NB4 (cell line): Measurements from ENCODE around the gene SNRNP48.

Experiments used
- DNase-seq: peaks from one replicate; pipeline ENCODE4 v3.0.0; 2010; ENCODE audit warnings: low read depth
- H3K4me3 ChIP-seq: one replicate; pipeline ENCODE4 v1.5.1; 2011; ENCODE audit warnings: mild to moderate bottlenecking, low read depth, low read length, moderate library complexity
- MYC ChIP-seq: IDR thresholded peaks from 2 replicates; pipeline ENCODE4 v1.6.1; 2011; ENCODE audit warnings: low read depth, low read length
- POLR2A ChIP-seq: IDR thresholded peaks from 2 replicates; pipeline ENCODE4 v1.6.1; 2011; ENCODE audit warnings: mild to moderate bottlenecking; ENCODE audit not compliant: insufficient read length; ENCODE audit errors: extremely low read depth
- TF ChIP-seq, protein P1 (sequence below): IDR thresholded peaks from 2 replicates; pipeline ENCODE4 v1.6.1; 2011; ENCODE audit warnings: low read depth, low read length
- TF ChIP-seq, protein P2 (sequence below): IDR thresholded peaks from one replicate; pipeline ENCODE4 v1.5.1; 2012; ENCODE audit warnings: low read depth, low read length

The SNRNP48 gene

DNA sequence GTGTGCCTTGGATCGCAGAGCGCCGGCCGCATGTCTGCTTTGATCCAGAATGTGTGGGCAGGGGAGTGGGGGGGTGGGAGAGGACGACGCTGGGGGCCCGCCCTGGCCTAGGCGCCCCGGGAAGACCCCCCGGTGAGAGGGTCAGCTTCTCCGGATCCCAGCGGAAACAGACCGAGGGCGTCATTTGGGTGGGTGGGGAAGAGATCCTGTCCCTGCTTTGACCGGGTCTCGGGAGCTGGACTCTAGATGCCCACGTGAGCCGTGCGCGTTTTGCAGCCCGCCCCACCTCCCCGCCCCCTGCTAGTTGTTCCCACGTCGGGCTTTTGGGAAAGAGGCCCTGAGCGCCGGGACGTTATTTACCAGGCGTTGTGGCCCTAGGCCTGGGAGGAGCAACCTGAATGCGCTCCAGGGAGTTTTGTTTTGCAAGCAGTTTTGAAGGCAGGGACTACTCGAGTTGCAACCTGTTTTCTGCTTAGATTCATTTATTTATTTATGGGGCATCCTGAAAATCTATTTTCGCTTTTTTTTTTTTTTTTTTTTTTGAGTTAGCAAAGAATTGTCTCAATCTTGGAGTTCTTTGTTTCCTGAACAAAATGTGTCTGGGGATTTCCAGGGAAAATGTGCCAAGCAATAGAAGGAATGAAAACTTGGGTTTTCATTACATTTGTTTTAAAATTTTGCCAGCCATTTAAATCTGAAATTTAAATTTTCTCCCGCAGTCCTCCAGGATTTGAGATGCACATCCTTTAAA is 46.9 kb upstream of the SNRNP48 start:
- peak overlapping the region; percentile 39 for H3K4me3 ChIP-seq
- no peak for TF ChIP-seq MYC
- TF ChIP-seq, protein P1, sequence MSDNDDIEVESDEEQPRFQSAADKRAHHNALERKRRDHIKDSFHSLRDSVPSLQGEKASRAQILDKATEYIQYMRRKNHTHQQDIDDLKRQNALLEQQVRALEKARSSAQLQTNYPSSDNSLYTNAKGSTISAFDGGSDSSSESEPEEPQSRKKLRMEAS: no peak; the same call in 1 of the 2 replicates
- TF ChIP-seq, protein P2, sequence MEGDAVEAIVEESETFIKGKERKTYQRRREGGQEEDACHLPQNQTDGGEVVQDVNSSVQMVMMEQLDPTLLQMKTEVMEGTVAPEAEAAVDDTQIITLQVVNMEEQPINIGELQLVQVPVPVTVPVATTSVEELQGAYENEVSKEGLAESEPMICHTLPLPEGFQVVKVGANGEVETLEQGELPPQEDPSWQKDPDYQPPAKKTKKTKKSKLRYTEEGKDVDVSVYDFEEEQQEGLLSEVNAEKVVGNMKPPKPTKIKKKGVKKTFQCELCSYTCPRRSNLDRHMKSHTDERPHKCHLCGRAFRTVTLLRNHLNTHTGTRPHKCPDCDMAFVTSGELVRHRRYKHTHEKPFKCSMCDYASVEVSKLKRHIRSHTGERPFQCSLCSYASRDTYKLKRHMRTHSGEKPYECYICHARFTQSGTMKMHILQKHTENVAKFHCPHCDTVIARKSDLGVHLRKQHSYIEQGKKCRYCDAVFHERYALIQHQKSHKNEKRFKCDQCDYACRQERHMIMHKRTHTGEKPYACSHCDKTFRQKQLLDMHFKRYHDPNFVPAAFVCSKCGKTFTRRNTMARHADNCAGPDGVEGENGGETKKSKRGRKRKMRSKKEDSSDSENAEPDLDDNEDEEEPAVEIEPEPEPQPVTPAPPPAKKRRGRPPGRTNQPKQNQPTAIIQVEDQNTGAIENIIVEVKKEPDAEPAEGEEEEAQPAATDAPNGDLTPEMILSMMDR: no peak
- peak; percentile 16 for TF ChIP-seq POLR2A
- peak; percentile 70 for DNase-seq

DNA sequence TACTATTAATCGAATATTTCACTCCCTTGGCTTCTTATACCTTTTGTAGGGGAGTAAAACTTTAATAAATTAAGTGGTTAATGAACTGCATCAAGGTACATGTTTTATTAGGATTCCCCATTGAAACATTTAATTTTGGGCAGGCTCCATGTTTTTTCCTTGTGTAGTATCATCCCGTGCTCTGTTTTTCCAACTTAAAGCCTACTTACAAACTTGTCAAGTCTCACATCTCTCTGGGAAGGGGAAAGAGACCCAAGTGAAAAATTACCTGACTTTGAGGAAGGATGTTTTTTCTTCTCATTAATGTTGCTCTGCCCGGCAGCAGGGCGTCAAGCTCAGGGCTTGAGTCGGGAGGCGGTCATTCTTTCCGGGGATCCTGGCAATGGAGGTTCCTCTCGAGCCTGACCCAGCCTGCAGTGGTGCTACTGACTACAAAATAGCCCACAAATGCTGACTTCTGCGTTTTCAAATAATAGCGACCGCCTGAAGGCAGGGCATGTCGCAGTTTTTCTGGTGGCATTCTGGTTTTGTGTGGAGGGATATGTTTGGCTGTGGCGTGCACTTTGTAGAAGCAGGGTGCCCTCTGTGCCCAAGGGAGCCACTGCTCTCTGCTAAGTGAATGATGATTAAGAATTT is 46.1 kb upstream of the SNRNP48 start:
- H3K4me3 ChIP-seq: no peak overlapping the region
- peak; percentile 35 for DNase-seq
- TF ChIP-seq MYC: no peak
- TF ChIP-seq, protein P2: no peak
- TF ChIP-seq POLR2A: no peak
- TF ChIP-seq, protein P1: no peak

DNA sequence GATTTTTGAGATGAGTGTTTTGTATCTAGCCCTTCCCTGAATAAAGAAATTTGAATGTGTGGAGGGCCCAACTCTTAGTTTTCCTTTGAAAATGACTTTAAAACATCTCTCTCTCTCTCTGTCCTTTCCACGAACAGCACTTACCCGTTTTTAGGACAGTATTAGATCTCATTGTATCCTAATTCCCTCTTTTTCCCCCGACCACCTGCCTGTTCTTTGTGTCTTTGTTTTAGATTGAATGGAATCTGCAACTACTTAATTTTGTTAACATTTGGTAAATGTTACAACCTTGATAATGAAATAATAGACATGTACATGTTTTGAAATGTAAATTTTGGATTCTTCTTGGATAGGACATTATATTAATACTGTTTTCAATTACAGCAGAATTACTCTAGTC is 45.4 kb upstream of the SNRNP48 start:
- TF ChIP-seq, protein P1: no peak
- TF ChIP-seq, protein P2: no peak
- TF ChIP-seq MYC: no peak
- TF ChIP-seq POLR2A: no peak
- no peak for DNase-seq
- H3K4me3 ChIP-seq: no peak overlapping the region

DNA sequence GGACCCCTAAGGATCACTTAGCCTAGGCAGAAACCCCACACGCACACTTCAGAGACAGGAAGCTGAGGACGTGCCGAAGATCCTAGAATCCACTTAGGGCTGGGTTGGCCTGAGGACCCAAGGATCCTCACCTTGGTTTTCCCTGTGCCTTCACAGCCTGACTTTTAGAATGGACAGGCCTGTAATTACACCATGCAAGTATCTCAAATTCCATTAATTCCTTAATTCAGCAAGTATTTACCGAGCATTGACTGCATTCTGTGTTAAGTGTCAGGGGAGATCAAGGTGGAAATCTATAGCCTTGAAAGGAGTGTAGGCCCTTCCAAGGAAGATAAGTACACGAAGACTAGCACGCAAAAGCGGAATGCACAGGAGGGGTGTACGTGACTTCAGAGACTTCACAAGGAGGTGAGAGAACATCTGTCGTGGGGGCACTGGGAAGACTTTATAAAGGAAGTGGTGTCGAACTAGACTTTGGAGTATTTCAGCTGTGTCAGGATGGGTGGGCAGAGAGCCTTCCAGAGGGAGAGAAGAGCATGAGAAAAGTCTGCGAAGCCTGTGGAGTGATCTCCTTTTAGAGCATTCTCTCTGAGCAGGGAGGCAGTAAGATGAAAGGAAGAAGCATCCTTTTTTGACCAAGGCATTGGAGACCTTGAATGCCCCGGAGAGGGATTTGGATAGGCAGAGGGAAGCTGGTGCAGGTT is 44.5 kb upstream of the SNRNP48 start:
- TF ChIP-seq, protein P2: no peak
- TF ChIP-seq, protein P1: no peak
- TF ChIP-seq POLR2A (no peak), MYC (no peak)
- DNase-seq: no peak
- no peak overlapping the region for H3K4me3 ChIP-seq

DNA sequence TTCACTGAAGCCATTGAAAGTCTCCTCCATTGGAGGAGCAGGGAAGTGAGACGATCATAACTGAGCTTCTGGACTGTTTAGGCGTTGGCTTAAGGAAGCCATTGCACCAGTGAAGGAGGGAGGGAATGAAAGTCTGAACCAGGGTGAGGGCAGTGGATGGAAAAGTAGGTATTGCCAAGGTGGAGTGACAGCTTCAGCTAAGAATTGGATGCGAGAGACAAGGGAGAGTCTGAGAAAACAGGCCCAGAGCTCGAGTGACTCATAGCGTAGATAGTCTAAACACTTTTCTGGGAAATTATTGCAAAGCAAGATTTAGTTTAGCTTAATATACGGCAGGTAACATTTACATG is 44.0 kb upstream of the SNRNP48 start:
- no peak for TF ChIP-seq MYC
- TF ChIP-seq, protein P1: no peak
- TF ChIP-seq, protein P2: no peak
- TF ChIP-seq POLR2A: no peak
- no peak for DNase-seq

More for the DNA sequence above, 44.0 kb upstream of the SNRNP48 start:
- no peak overlapping the region for H3K4me3 ChIP-seq
